K562 (cell line): ENCODE data around the gene CDC42SE2. TPM values are rescaled to one million over a fixed set of nuclear protein-coding genes. Genes with fewer than 3 reads are reported as not detected.

Experiments used
- ATAC-seq: fragments of 200-7000 bp; cut with Tn5 transposase; 3 replicates; pipeline ENCODE4 v1.9.1; 2020; ENCODE audit warnings: moderate library complexity
- BruUV-seq: library from RNA; stranded (reverse); fragments of 400-500 nt; replicated peaks from 2 replicates; lab custom pipeline; 2021; lab: Mats Ljungman, UMichigan
- CTCF ChIA-PET: fragments of 300-600 bp; formaldehyde crosslinking; extraction: SDS; loops from one replicate; lab custom pipeline; 2021; ENCODE audit warnings: low intra/inter-chr PET ratio; lab: Yijun Ruan, JAX
- POLR2A ChIA-PET: fragments of 300-600, 350-650 bp; sonication (Branson Sonifier 250); formaldehyde crosslinking; extraction: SDS; loops from one replicate; lab custom pipeline; 2021; ENCODE audit warnings: antibody characterized with exemption, inconsistent platforms; lab: Yijun Ruan, JAX
- DNase-seq, 4 experiments: peaks; one replicate each; pipeline versions ENCODE4 v3.0.0 to v3.0.0-alpha.2; 2011 to 2018; ENCODE audit warnings: low spot score in 3 of 4, mixed read lengths in 3 of 4; ENCODE audit errors: extremely low read depth in 1 of 4
- FAIRE-seq: peaks from 2 replicates; lab custom pipeline; 2011; peaks lifted over from hg19 to GRCh38; lab: Jason Lieb, UNC
- H2AFZ ChIP-seq: 2 replicates; pipeline ENCODE4 v1.6.0; 2011; ENCODE audit warnings: low read depth, low read length, control low read depth, inconsistent platforms
- H3K27ac ChIP-seq: fragments of 200-600 bp; 3 replicates; pipeline ENCODE4 v1.8.0; 2011; ENCODE audit warnings: low read depth, mild to moderate bottlenecking, control low read depth, inconsistent platforms, low read length, moderate library complexity, mixed read lengths; ENCODE audit errors: extremely low read depth
- H3K27me3 ChIP-seq, 2 experiments: fragments of 300-600 bp in 1 of 2; 2 replicates in 1 of 2; 3 replicates in 1 of 2; pipeline versions ENCODE4 v1.6.0 to v1.8.0; 2011; ENCODE audit warnings: inconsistent platforms in 2 of 2, low read length in 2 of 2, mild to moderate bottlenecking in 1 of 2, mixed read lengths in 1 of 2, moderate library complexity in 1 of 2; ENCODE audit not compliant: control insufficient read depth in 2 of 2, insufficient read depth in 2 of 2
- H3K36me3 ChIP-seq: fragments of 300-600 bp; 3 replicates; pipeline ENCODE4 v1.8.0; 2011; ENCODE audit warnings: mild to moderate bottlenecking, low read length, inconsistent platforms; ENCODE audit not compliant: control insufficient read depth, insufficient read depth
- H3K4me1 ChIP-seq, 2 experiments: fragments of 200-600 bp in 1 of 2; replicated peaks in 1 of 2; 2 replicates in 1 of 2; 3 replicates in 1 of 2; pipeline versions ENCODE4 v1.5.1 to v1.8.0; 2011; ENCODE audit warnings: inconsistent platforms in 2 of 2, low read length in 2 of 2, mild to moderate bottlenecking in 1 of 2, mixed read lengths in 1 of 2, moderate library complexity in 1 of 2; ENCODE audit not compliant: control insufficient read depth in 2 of 2, insufficient read depth in 2 of 2
- H3K4me2 ChIP-seq: 2 replicates; pipeline ENCODE4 v1.6.1; 2011; ENCODE audit warnings: low read length, control low read depth, inconsistent platforms, mixed read lengths; ENCODE audit not compliant: insufficient read depth
- H3K4me3 ChIP-seq: fragments of 200-600 bp; sonication (generic), shearing (Covaris generic); 2 replicates; pipeline ENCODE4 v1.5.1; 2016; ENCODE audit warnings: control low read depth, inconsistent platforms
- H3K79me2 ChIP-seq: fragments of 200-600 bp; 3 replicates; pipeline ENCODE4 v1.8.0; 2011; ENCODE audit warnings: low read length, inconsistent platforms; ENCODE audit not compliant: control insufficient read depth, insufficient read depth
- H3K9ac ChIP-seq, 2 experiments: 2 replicates each; pipeline versions ENCODE4 v1.6.0 to v1.6.1; 2011; ENCODE audit warnings: low read depth in 2 of 2, low read length in 2 of 2, control low read depth in 1 of 2, inconsistent platforms in 1 of 2, mild to moderate bottlenecking in 1 of 2, mixed read lengths in 1 of 2; ENCODE audit not compliant: insufficient read depth in 1 of 2
- H3K9me1 ChIP-seq: one replicate; pipeline ENCODE4 v1.6.0; 2011; ENCODE audit warnings: inconsistent platforms, mild to moderate bottlenecking, low read length, moderate library complexity; ENCODE audit not compliant: control insufficient read depth, insufficient read depth
- H3K9me3 ChIP-seq: replicated peaks from 2 replicates; pipeline ENCODE4 v1.5.1; 2011; ENCODE audit warnings: low read depth, low read length, inconsistent platforms; ENCODE audit not compliant: control insufficient read depth, insufficient read depth
- H4K20me1 ChIP-seq: replicated peaks from 2 replicates; pipeline ENCODE4 v1.6.1; 2011; ENCODE audit warnings: low read length, inconsistent platforms, mixed read lengths; ENCODE audit not compliant: control insufficient read depth, insufficient read depth
- ATF7 ChIP-seq: fragments of 450-650 bp; IDR thresholded peaks from 2 replicates; pipeline ENCODE4 v1.7.1; 2014; ENCODE audit warnings: mild to moderate bottlenecking, moderate library complexity
- BDP1 ChIP-seq: IDR thresholded peaks from 3 replicates; pipeline ENCODE4 v1.6.1; 2011; ENCODE audit not compliant: insufficient read length, insufficient read depth
- ETV5 ChIP-seq: sonication (generic); formaldehyde crosslinking; IDR thresholded peaks from 2 replicates; pipeline ENCODE4 v1.4.0; 2020; ENCODE audit warnings: low read depth, mild to moderate bottlenecking, missing genetic modification reagents
- HIVEP1 ChIP-seq: fragments of 250-450 bp; sonication (Bioruptor Pico); IDR thresholded peaks from 2 replicates; pipeline ENCODE4 v1.4.0; 2020; ENCODE audit warnings: mild to moderate bottlenecking
- MAFF ChIP-seq: IDR thresholded peaks from 2 replicates; pipeline ENCODE4 v1.6.1; 2012; ENCODE audit warnings: low read length, improper control_type of control experiment
- NFE2L1 ChIP-seq: fragments of 450-650 bp; IDR thresholded peaks from 2 replicates; pipeline ENCODE4 v1.6.1; 2016; ENCODE audit warnings: missing genetic modification characterization, low read depth, mild to moderate bottlenecking, missing compliant biosample characterization, moderate library complexity, borderline replicate concordance
- PCBP2 ChIP-seq: fragments of 200-400 bp; formaldehyde crosslinking; IDR thresholded peaks from 2 replicates; pipeline ENCODE4 v1.6.1; 2018; ENCODE audit warnings: low read length, low read depth, mild to moderate bottlenecking, moderate library complexity; ENCODE audit not compliant: poor library complexity, severe bottlenecking
- PHTF2 ChIP-seq: fragments of 250-450 bp; sonication (Bioruptor Pico); IDR thresholded peaks from 2 replicates; pipeline ENCODE4 v1.5.0; 2021; ENCODE audit warnings: mild to moderate bottlenecking
- SNIP1 ChIP-seq: fragments of 450-650 bp; IDR thresholded peaks from 2 replicates; pipeline ENCODE4 v1.7.1; 2017; ENCODE audit warnings: low read depth, mild to moderate bottlenecking
- SP1 ChIP-seq: sonication (generic); formaldehyde crosslinking; IDR thresholded peaks from 2 replicates; pipeline ENCODE4 v1.8.1; 2022; ENCODE audit warnings: mild to moderate bottlenecking, missing genetic modification reagents
- SRSF1 ChIP-seq: fragments of 200-400 bp; formaldehyde crosslinking; IDR thresholded peaks from 2 replicates; pipeline ENCODE4 v1.6.1; 2017; ENCODE audit warnings: mild to moderate bottlenecking, low read depth, low read length, moderate library complexity
- SRSF7 ChIP-seq: fragments of 200-400 bp; formaldehyde crosslinking; optimal IDR thresholded peaks from 2 replicates; pipeline ENCODE3; 2017; ENCODE audit warnings: mild to moderate bottlenecking, low read depth, low read length
- ZNF121 ChIP-seq: sonication (generic); formaldehyde crosslinking; conservative IDR thresholded peaks from 2 replicates; pipeline ENCODE4 v1.8.0; 2022; ENCODE audit warnings: missing genetic modification reagents
- ZNF140 ChIP-seq: fragments of 250-450 bp; sonication (Bioruptor Pico); IDR thresholded peaks from 2 replicates; pipeline ENCODE4 v1.8.0; 2021; ENCODE audit warnings: moderate library complexity, mild to moderate bottlenecking, inconsistent platforms
- ZNF146 ChIP-seq: IDR thresholded peaks from one replicate; pipeline ENCODE4 v1.6.1; 2018; ENCODE audit warnings: missing compliant biosample characterization; ENCODE audit not compliant: unreplicated experiment
- ZNF217 ChIP-seq: sonication (generic); formaldehyde crosslinking; IDR thresholded peaks from 2 replicates; pipeline ENCODE4 v1.8.0; 2022; ENCODE audit warnings: mild to moderate bottlenecking, missing genetic modification reagents
- ZNF3 ChIP-seq: fragments of 250-450 bp; sonication (Bioruptor Pico); IDR thresholded peaks from 2 replicates; pipeline ENCODE4 v1.5.0; 2021; ENCODE audit warnings: mild to moderate bottlenecking, moderate library complexity
- ZNF830 ChIP-seq: fragments of 250-450 bp; sonication (Bioruptor Pico); IDR thresholded peaks from 2 replicates; pipeline ENCODE4 v1.5.0; 2021; ENCODE audit warnings: mild to moderate bottlenecking
- WGBS: fragments of 100-300 bp; shearing (Covaris generic); methylation state at CpG from one replicate; pipeline ENCODE4 v1.1.6; 2016; ENCODE audit warnings: low coverage, mixed read lengths; ENCODE audit not compliant: insufficient coverage; ENCODE audit errors: missing lambda C conversion rate; 5-methylcytosine and 5-hydroxymethylcytosine counted together
- in situ Hi-C: fragments of 300-500 bp; cut with MboI; formaldehyde crosslinking; loops from 4 replicates; pipeline ENCODE4 v1.15.0; 2018; ENCODE audit warnings: inconsistent platforms, mixed read lengths
- intact Hi-C: fragments of 100-400 bp; cut with micrococcal nuclease; formaldehyde crosslinking; loops from 2 replicates; pipeline ENCODE4 v1.14.2; 2022
- polyA plus RNA-seq, 8 experiments: library from polyadenylated mRNA; depleted of rRNA in 4 of 8; stranded (reverse) in 5 of 8; unstranded in 3 of 8; fragments of >200 nt; fragmentation: Nextera tagmentation in 2 of 8; fragmentation: Illumina TruSeq in 1 of 8; extraction: Ambion mirVana in 2 of 8; extraction: Trizol in 1 of 8; gene quantifications; 2 replicates each; pipeline versions ENCODE4 v1.2.1 to v1.2.3, GENCODE V29; 2011 to 2014; ENCODE audit warnings: inconsistent platforms in 1 of 8, missing spikeins in 1 of 8
- total RNA-seq, 7 experiments: library from RNA; depleted of rRNA in 6 of 7; stranded (reverse); fragments of >200 nt in 6 of 7; fragmentation: Illumina TruSeq in 2 of 7; extraction: Trizol in 2 of 7; gene quantifications; 2 replicates each; pipeline versions ENCODE4 v1.2.1 to v1.2.3, GENCODE V29; 2011 to 2021; ENCODE audit warnings: low replicate concordance in 1 of 7
- TF ChIP-seq, protein P1 (sequence below): fragments of 250-450 bp; sonication (Bioruptor Pico); IDR thresholded peaks from 2 replicates; pipeline ENCODE4 v1.8.0; 2022; ENCODE audit warnings: moderate library complexity, mild to moderate bottlenecking, inconsistent platforms
- TF ChIP-seq, protein P2 (sequence below): fragments of 250-450 bp; sonication (Bioruptor Pico); IDR thresholded peaks from 2 replicates; pipeline ENCODE4 v1.5.0; 2021
- TF ChIP-seq, protein P3 (sequence below): fragments of 450-650 bp; IDR thresholded peaks from one replicate; pipeline ENCODE4 v1.6.1; 2018; ENCODE audit warnings: mild to moderate bottlenecking, moderate library complexity; ENCODE audit not compliant: partially characterized antibody

The CDC42SE2 gene
- total and polyA plus RNA-seq, 9 of the 15 experiments (the other 6 are each of a cell fraction or from before 2014, with no cell fraction given) = 24.8 to 44.3 (median 32.7) TPM

DNA sequence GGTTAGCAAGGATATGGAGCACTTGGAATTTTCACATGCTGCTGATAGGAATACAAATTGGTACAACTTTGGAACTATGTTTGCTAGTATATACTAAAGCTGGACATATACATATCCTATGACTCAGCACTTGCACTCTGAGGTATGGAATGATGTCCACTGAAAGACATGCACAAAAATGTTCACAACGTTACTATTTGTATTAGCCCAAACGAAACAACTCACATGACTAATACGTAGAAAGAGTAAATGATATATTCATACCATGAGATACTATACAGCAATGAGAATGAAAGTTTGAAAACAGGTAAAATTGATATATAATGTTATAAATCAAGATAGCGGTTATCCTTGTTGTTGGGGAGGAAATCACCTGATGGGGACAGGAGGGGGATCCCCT, 45.5 kb upstream of the CDC42SE2 start (continued):
- TF ChIP-seq, protein P1, sequence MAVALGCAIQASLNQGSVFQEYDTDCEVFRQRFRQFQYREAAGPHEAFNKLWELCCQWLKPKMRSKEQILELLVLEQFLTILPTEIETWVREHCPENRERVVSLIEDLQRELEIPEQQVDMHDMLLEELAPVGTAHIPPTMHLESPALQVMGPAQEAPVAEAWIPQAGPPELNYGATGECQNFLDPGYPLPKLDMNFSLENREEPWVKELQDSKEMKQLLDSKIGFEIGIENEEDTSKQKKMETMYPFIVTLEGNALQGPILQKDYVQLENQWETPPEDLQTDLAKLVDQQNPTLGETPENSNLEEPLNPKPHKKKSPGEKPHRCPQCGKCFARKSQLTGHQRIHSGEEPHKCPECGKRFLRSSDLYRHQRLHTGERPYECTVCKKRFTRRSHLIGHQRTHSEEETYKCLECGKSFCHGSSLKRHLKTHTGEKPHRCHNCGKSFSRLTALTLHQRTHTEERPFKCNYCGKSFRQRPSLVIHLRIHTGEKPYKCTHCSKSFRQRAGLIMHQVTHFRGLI = no peak
- TF ChIP-seq ZNF217 (CRISPR knock-in tag) = no peak
- TF ChIP-seq PHTF2 = no peak
- TF ChIP-seq MAFF = peak; percentile 50
- TF ChIP-seq ZNF3 (CRISPR knock-in tag) = no peak
- TF ChIP-seq ETV5 = no peak
- TF ChIP-seq NFE2L1 (tag) = 0 out of 2 replicates have a peak, but pooled peaks have one; percentile 30
- no peak for TF ChIP-seq ZNF121 (CRISPR knock-in tag)

DNA sequence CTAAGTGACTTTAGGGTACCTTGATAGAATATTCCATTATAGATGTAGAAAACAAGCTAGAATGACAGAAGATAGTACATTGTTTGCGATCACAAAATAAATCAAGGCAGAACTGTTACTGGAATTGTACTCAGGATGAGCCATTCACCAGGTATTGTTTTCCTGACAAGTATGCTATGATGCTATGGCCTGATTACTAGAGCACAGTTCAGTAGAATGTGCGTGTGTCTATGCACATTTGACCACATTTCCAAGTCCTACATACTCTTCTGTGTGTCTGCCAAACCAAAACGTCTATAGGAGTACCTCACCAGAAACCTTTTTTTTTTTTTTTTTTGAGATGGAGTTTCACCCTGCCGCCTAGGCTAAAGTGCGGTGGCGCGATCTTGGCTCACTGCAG, 43.3 kb upstream of the CDC42SE2 start:
- H3K4me2 ChIP-seq = no peak overlapping the region
- in situ Hi-C loops (no loop called here), intact Hi-C loops (no loop called here)
- H3K4me1 ChIP-seq = peaks cover 2 to 4% of the 10 kb centered on the region in 2 experiments; a peak in 2 of 5 replicates
- H3K9ac ChIP-seq = no peak overlapping the region
- no peak for FAIRE-seq
- no peaks in the 10 kb centered on the region for H3K36me3 ChIP-seq
- H3K4me3 ChIP-seq = no peak overlapping the region
- no peak for TF ChIP-seq SRSF1
- TF ChIP-seq BDP1 = no peak
- no peak for TF ChIP-seq ZNF140
- TF ChIP-seq, protein P2, sequence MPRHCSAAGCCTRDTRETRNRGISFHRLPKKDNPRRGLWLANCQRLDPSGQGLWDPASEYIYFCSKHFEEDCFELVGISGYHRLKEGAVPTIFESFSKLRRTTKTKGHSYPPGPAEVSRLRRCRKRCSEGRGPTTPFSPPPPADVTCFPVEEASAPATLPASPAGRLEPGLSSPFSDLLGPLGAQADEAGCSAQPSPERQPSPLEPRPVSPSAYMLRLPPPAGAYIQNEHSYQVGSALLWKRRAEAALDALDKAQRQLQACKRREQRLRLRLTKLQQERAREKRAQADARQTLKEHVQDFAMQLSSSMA (CRISPR knock-in tag) = no peak
- TF ChIP-seq SNIP1 = no peak
- no peak for TF ChIP-seq SRSF7
- TF ChIP-seq ATF7 = no peak
- TF ChIP-seq PCBP2 = no peak
- no peak for TF ChIP-seq HIVEP1 (CRISPR knock-in tag)
- TF ChIP-seq SP1 (CRISPR knock-in tag) = no peak
- no peak for TF ChIP-seq ZNF830 (CRISPR knock-in tag)
- TF ChIP-seq ZNF146 (CRISPR knock-in tag) = no peak
- TF ChIP-seq, protein P3, sequence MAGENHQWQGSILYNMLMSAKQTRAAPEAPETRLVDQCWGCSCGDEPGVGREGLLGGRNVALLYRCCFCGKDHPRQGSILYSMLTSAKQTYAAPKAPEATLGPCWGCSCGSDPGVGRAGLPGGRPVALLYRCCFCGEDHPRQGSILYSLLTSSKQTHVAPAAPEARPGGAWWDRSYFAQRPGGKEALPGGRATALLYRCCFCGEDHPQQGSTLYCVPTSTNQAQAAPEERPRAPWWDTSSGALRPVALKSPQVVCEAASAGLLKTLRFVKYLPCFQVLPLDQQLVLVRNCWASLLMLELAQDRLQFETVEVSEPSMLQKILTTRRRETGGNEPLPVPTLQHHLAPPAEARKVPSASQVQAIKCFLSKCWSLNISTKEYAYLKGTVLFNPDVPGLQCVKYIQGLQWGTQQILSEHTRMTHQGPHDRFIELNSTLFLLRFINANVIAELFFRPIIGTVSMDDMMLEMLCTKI = no peak
- H2AFZ ChIP-seq = no peak overlapping the region
- ChIA-PET POLR2A (no interaction called here), CTCF (no interaction called here)
- H3K79me2 ChIP-seq = no peaks in the 10 kb centered on the region
- DNase-seq = no peak
- no peaks in the 10 kb centered on the region for H3K9me3 ChIP-seq
- no peaks in the 10 kb centered on the region for H3K9me1 ChIP-seq
- H3K27me3 ChIP-seq = peaks cover 0 to 5% of the 10 kb centered on the region in 2 experiments; a peak in 1 of 5 replicates
- no peak overlapping the region for H3K27ac ChIP-seq
- H4K20me1 ChIP-seq = no peaks in the 10 kb centered on the region
- whole genome bisulfite sequencing = 30% methylated on average over 3 of the region's 7 CpGs
- 0 out of 3 replicates have a peak, but pooled peaks have one; percentile 23 for ATAC-seq
- BruUV-seq = no TSS peak
